GM23248 (cell line): ENCODE results near the gene ERO1B. TPM values are rescaled to one million over a fixed set of nuclear protein-coding genes. Genes with fewer than 3 reads are reported as not detected.

Source experiments
- DNase-seq: peaks from one replicate; pipeline ENCODE4 v3.0.0-alpha.2; 2015
- H2AFZ ChIP-seq: fragments of 200-600 bp; sonication (generic); 2 replicates; pipeline ENCODE4 v1.6.1; 2016; ENCODE audit warnings: antibody characterized with exemption
- H3F3A ChIP-seq: fragments of 200-600 bp; sonication (generic); 2 replicates; pipeline ENCODE4 v1.6.1; 2016; ENCODE audit warnings: mild to moderate bottlenecking, antibody characterized with exemption, mixed run types; ENCODE audit not compliant: insufficient read depth
- H3K27ac ChIP-seq: fragments of 200-600 bp; sonication (generic); 2 replicates; pipeline ENCODE4 v1.5.1; 2016; ENCODE audit warnings: mild to moderate bottlenecking
- H3K27me3 ChIP-seq: fragments of 200-600 bp; sonication (generic); replicated peaks from 2 replicates; pipeline ENCODE4 v1.6.1; 2016; ENCODE audit warnings: mild to moderate bottlenecking; ENCODE audit not compliant: insufficient read depth
- H3K36me3 ChIP-seq: fragments of 200-600 bp; sonication (generic); 2 replicates; pipeline ENCODE4 v1.6.1; 2016; ENCODE audit warnings: low read depth, mild to moderate bottlenecking
- H3K4me1 ChIP-seq: fragments of 200-600 bp; sonication (generic); 2 replicates; pipeline ENCODE4 v1.6.1; 2016; ENCODE audit warnings: mild to moderate bottlenecking; ENCODE audit not compliant: insufficient read depth
- H3K4me2 ChIP-seq: fragments of 200-600 bp; sonication (generic); one replicate; pipeline ENCODE4 v1.6.1; 2016; ENCODE audit warnings: mild to moderate bottlenecking; ENCODE audit not compliant: unreplicated experiment
- H3K4me3 ChIP-seq: fragments of 200-600 bp; sonication (generic); 2 replicates; pipeline ENCODE4 v1.5.1; 2016; ENCODE audit warnings: mild to moderate bottlenecking
- H3K79me2 ChIP-seq: fragments of 200-600 bp; sonication (generic); 2 replicates; pipeline ENCODE4 v1.6.1; 2016; ENCODE audit warnings: mild to moderate bottlenecking; ENCODE audit not compliant: insufficient read depth
- H3K9ac ChIP-seq: fragments of 200-600 bp; sonication (generic); 2 replicates; pipeline ENCODE4 v1.6.1; 2016; ENCODE audit warnings: mild to moderate bottlenecking
- H3K9me2 ChIP-seq: fragments of 200-600 bp; sonication (generic); 2 replicates; pipeline ENCODE4 v1.6.1; 2016; ENCODE audit warnings: mixed run types, mild to moderate bottlenecking, moderate library complexity; ENCODE audit not compliant: insufficient read depth
- H3K9me3 ChIP-seq: fragments of 200-600 bp; sonication (generic); one replicate; pipeline ENCODE4 v1.6.1; 2017; ENCODE audit warnings: low read depth
- H4K20me1 ChIP-seq: fragments of 200-600 bp; sonication (generic); 2 replicates; pipeline ENCODE4 v1.6.0; 2016; ENCODE audit not compliant: insufficient read depth
- EZH2 ChIP-seq: fragments of 200-600 bp; sonication (generic); IDR thresholded peaks from 2 replicates; pipeline ENCODE4 v1.6.1; 2018; ENCODE audit warnings: antibody characterized with exemption, mild to moderate bottlenecking; ENCODE audit not compliant: insufficient read depth, poor library complexity, severe bottlenecking
- EZH2phosphoT487 ChIP-seq: fragments of 200-600 bp; sonication (generic); IDR thresholded peaks from 2 replicates; pipeline ENCODE4 v1.6.1; 2018; ENCODE audit warnings: antibody characterized with exemption, moderate library complexity, mild to moderate bottlenecking, low read depth; ENCODE audit not compliant: insufficient read depth
- WGBS, 2 experiments: methylation state at CpG; one replicate each; pipeline ENCODE4 v1.1.6; 2015 to 2017; ENCODE audit warnings: low lambda C conversion rate in 2 of 2, low coverage in 1 of 2; ENCODE audit errors: missing lambda C conversion rate in 2 of 2; 5-methylcytosine and 5-hydroxymethylcytosine counted together
- in situ Hi-C: fragments of 300-500 bp; cut with MboI; formaldehyde crosslinking; loops from 2 replicates; pipeline ENCODE4 v1.15.0; 2020
- polyA plus RNA-seq: library from polyadenylated mRNA; unstranded; fragments of >200 nt; fragmentation: Nextera tagmentation; extraction: Ambion mirVana; gene quantifications from 2 replicates; pipeline ENCODE4 v1.2.1, GENCODE V29; 2016
- total RNA-seq: library from RNA; depleted of rRNA; stranded (reverse); fragments of >200 nt; shearing (Covaris generic); gene quantifications from 2 replicates; pipeline ENCODE4 v1.2.3, GENCODE V29; 2014

The ERO1B gene
- total and polyA plus RNA-seq, 2 experiments from 2014 or later = 1.7 to 1.9 TPM

- H2AFZ ChIP-seq = no peak overlapping the region
- no peaks in the 10 kb centered on the region for H3K9me2 ChIP-seq
- H3K4me1 ChIP-seq = no peaks in the 10 kb centered on the region
- TF ChIP-seq EZH2phosphoT487 (no peak), EZH2 (no peak)
- H4K20me1 ChIP-seq = no peaks in the 10 kb centered on the region
- no peak overlapping the region for H3K27ac ChIP-seq
- no peak overlapping the region for H3K4me3 ChIP-seq
- H3F3A ChIP-seq = no peaks in the 10 kb centered on the region
- H3K79me2 ChIP-seq = no peaks in the 10 kb centered on the region
- H3K9ac ChIP-seq = no peak overlapping the region
- in situ Hi-C loops = no loop called here
- no peaks in the 10 kb centered on the region for H3K9me3 ChIP-seq
- no peak overlapping the region for H3K4me2 ChIP-seq
- H3K27me3 ChIP-seq = 0 out of 2 replicates have a peak, but pooled peaks cover under 1% of the 10 kb centered on the region
- WGBS, 2 experiments = 53 to 54% methylated on average over 8 of the region's 8 CpGs
- DNase-seq = no peak
- H3K36me3 ChIP-seq = no peaks in the 10 kb centered on the region
Measured at GRCh38 chr1:236297161-236297560, 15.4 kb upstream of the ERO1B start.

- no peaks in the 10 kb centered on the region for H3K4me1 ChIP-seq
- no peak overlapping the region for H2AFZ ChIP-seq
- H3K79me2 ChIP-seq = no peaks in the 10 kb centered on the region
- H3F3A ChIP-seq = no peaks in the 10 kb centered on the region
- H3K9me2 ChIP-seq = no peaks in the 10 kb centered on the region
- in situ Hi-C loops = no loop called here
- H3K4me3 ChIP-seq = no peak overlapping the region
- no peak for DNase-seq
- TF ChIP-seq EZH2 (no peak), EZH2phosphoT487 (no peak)
- H3K36me3 ChIP-seq = no peaks in the 10 kb centered on the region
- 47 to 54% methylated on average over 3 of the region's 3 CpGs for WGBS, 2 experiments
- no peaks in the 10 kb centered on the region for H3K9me3 ChIP-seq
- no peak overlapping the region for H3K4me2 ChIP-seq
- H3K9ac ChIP-seq = no peak overlapping the region
- H4K20me1 ChIP-seq = no peaks in the 10 kb centered on the region
- H3K27ac ChIP-seq = no peak overlapping the region
- H3K27me3 ChIP-seq = peaks cover 21% of the 10 kb centered on the region
Measured at GRCh38 chr1:236292425-236292824, 10.7 kb upstream of the ERO1B start.

GRCh38 chr1:236289492-236290131, 7.9 kb upstream of the ERO1B start:
- TF ChIP-seq EZH2 = no peak
- TF ChIP-seq EZH2phosphoT487 = no peak
- Histone ChIP-seq H3K4me2 (no peak overlapping the region), H3K4me1 (no peaks in the 10 kb centered on the region), H3K9ac (no peak overlapping the region), H3K79me2 (no peaks in the 10 kb centered on the region), H3K4me3 (no peak overlapping the region), H2AFZ (no peak overlapping the region), H3F3A (no peaks in the 10 kb centered on the region), H3K9me3 (no peaks in the 10 kb centered on the region), H4K20me1 (no peaks in the 10 kb centered on the region), H3K9me2 (no peaks in the 10 kb centered on the region), H3K27ac (no peak overlapping the region), H3K27me3 (peaks cover 36% of the 10 kb centered on the region), H3K36me3 (no peaks in the 10 kb centered on the region)
- DNase-seq = no peak
- 44 to 57% methylated on average over 1 of the region's 1 CpG for whole genome bisulfite sequencing, 2 experiments
- in situ Hi-C loops = no loop called here

DNA sequence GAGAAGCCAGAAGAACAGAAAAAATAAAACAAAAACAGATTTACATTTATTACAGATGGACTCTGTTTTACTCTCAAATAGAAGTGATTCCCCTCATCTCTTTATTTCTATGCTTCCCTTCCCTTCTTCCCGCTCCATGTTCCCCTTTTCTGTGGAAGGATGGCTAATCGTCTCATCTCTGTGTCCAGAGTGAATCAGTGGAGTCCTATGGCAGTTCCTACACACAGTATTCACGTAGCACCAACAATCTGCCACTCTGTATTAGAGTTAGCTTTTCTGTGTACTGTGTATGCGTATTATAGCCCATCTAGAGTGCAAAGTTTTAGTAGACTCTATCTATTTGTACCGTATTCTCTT, 6.8 kb upstream of the ERO1B start:
- Histone ChIP-seq H4K20me1 (no peaks in the 10 kb centered on the region), H3K9me2 (no peaks in the 10 kb centered on the region), H3K4me1 (no peaks in the 10 kb centered on the region), H3K9ac (no peak overlapping the region), H3K4me2 (no peak overlapping the region), H3K27ac (no peak overlapping the region), H3K79me2 (no peaks in the 10 kb centered on the region), H3F3A (no peaks in the 10 kb centered on the region), H3K4me3 (no peak overlapping the region), H3K36me3 (no peaks in the 10 kb centered on the region), H3K9me3 (no peaks in the 10 kb centered on the region), H3K27me3 (peaks cover 46% of the 10 kb centered on the region), H2AFZ (no peak overlapping the region)
- 63 to 66% methylated on average over 5 of the region's 5 CpGs for WGBS, 2 experiments
- DNase-seq = no peak
- in situ Hi-C loops = no loop called here
- TF ChIP-seq EZH2phosphoT487 = no peak
- no peak for TF ChIP-seq EZH2
